ENCODE results near the gene DNMBP. TPM values are rescaled to one million over a fixed set of nuclear protein-coding genes. Genes with fewer than 3 reads are reported as not detected.
A peak's percentile ranks its signal among the peaks of the same experiment; 100 is the strongest.

DNMBP gene
- total and polyA plus RNA-seq, 2 of the 4 experiments (the other 2 are of a cell fraction), result 10.9 to 13.6 TPM

- TF ChIP-seq MXI1 (IDR thresholded peaks at IDR 0.05; ENCODE audit: borderline replicate concordance, low read depth, low read length), result no peak
- no peak for TF ChIP-seq MAZ (IDR thresholded peaks at IDR 0.05; ENCODE audit: borderline replicate concordance, low read depth, low read length)
- no peak for TF ChIP-seq FOS (IDR thresholded peaks at IDR 0.05; ENCODE audit: low read depth, low read length)
- no peak for TF ChIP-seq POLR2A (IDR thresholded peaks at IDR 0.05; ENCODE audit: low read depth, low read length)
- TF ChIP-seq RAD21 (IDR thresholded peaks at IDR 0.05; ENCODE audit: low read length), result no peak
- no peak for TF ChIP-seq USF2 (IDR thresholded peaks at IDR 0.05; ENCODE audit: low read depth, low read length)
- TF ChIP-seq RFX5 (IDR thresholded peaks at IDR 0.05; ENCODE audit: low read depth, low read length), result no peak
- no peak for TF ChIP-seq NFE2L2 (IDR thresholded peaks at IDR 0.05; ENCODE audit: low read depth, low read length)
- no peak for TF ChIP-seq CHD1 (IDR thresholded peaks at IDR 0.05; ENCODE audit: low read depth, low read length)
- no peak for TF ChIP-seq ELK1 (IDR thresholded peaks at IDR 0.05; ENCODE audit: borderline replicate concordance, low read depth, low read length)
- no peak for TF ChIP-seq SMC3 (IDR thresholded peaks at IDR 0.05; ENCODE audit: low read depth, low read length)
- TF ChIP-seq MAFK (IDR thresholded peaks at IDR 0.05; ENCODE audit: low read depth, low read length), result no peak
- no peak for TF ChIP-seq BHLHE40 (IDR thresholded peaks at IDR 0.05; ENCODE audit: low read depth, low read length)
- TF ChIP-seq RCOR1 (IDR thresholded peaks at IDR 0.05; ENCODE audit: insufficient replicate concordance, low read length), result no peak
- H3K4me3 ChIP-seq (ENCODE audit: insufficient read depth, low read depth, low read length), result no peak overlapping the region
- DNase-seq, result no peak
- no peaks in the 10 kb centered on the region for H3K36me3 ChIP-seq (ENCODE audit: control insufficient read depth, insufficient read depth, low read length)
- no peak overlapping the region for H2AK9ac ChIP-seq (replicated peaks; ENCODE audit: low read depth, low read length, poor library complexity)
- peak overlapping the region; percentile 40; the same call in 1 of the 2 replicates for H3K23ac ChIP-seq (ENCODE audit: low read depth, low read length)
- H3K9me3 ChIP-seq (ENCODE audit: control insufficient read depth, insufficient read depth, low read length), result no peaks in the 10 kb centered on the region
- H3K4me1 ChIP-seq (ENCODE audit: control insufficient read depth, insufficient read depth, low read length), result peaks cover 20% of the 10 kb centered on the region
- H3K56ac ChIP-seq (ENCODE audit: extremely low read depth, insufficient read depth, low read length), result no peak overlapping the region
- no peak overlapping the region for H3K4me2 ChIP-seq (ENCODE audit: low read depth, low read length)
- H3K14ac ChIP-seq (replicated peaks; ENCODE audit: low read depth, low read length), result no peak overlapping the region; the same call in 1 of the 2 replicates
- BruUV-seq (replicated peaks), result no TSS peak
- in situ Hi-C loops (cut with MboI; ENCODE audit: low sequenced_read_pairs), result no loop called here
- ChIA-PET CTCF (no interaction called here), POLR2A (ENCODE audit: unreplicated experiment) (interaction anchor here (0.6 kb wide), 1 partner anchor 70 kb away, joined by 3 read pairs; no protein-coding TSS in a partner anchor)
- no peak for ATAC-seq (ENCODE audit: low read depth)
- H2BK120ac ChIP-seq (ENCODE audit: low read depth, low read length), result no peak overlapping the region
- peaks cover 7% of the 10 kb centered on the region; the same call in 1 of the 2 replicates for H4K20me1 ChIP-seq (ENCODE audit: insufficient read depth, low read length)
- H4K8ac ChIP-seq (ENCODE audit: low read depth in 2 of 2, low read length in 2 of 2), result 0 out of 4 replicates have a peak overlapping the region, but pooled peaks of 1 of the 2 experiments have one; percentile 24
- dilution Hi-C loops (cut with HindIII; ENCODE audit: low sequenced_read_pairs, unreplicated experiment), result no loop called here
- no peak overlapping the region for H2AFZ ChIP-seq (replicated peaks; ENCODE audit: low read length, poor library complexity)
- H2BK5ac ChIP-seq (ENCODE audit: low read depth, low read length, poor library complexity, severe bottlenecking), result no peak overlapping the region
- no peak overlapping the region for H4K5ac ChIP-seq (ENCODE audit: low read depth, low read length)
- H4K91ac ChIP-seq (ENCODE audit: insufficient read depth, low read depth, low read length), result no peak overlapping the region
- peak overlapping the region; percentile 18; the same call in 1 of the 3 replicates for H2BK15ac ChIP-seq (ENCODE audit: low read depth, low read length)
- H2BK20ac ChIP-seq (ENCODE audit: low read depth, low read length), result 0 out of 2 replicates have a peak overlapping the region, but pooled peaks have one; percentile 14
- intact Hi-C loops (cut with micrococcal nuclease), result no loop called here
- no peak overlapping the region for H3K9ac ChIP-seq (ENCODE audit: low read depth, low read length)
- H3K27ac ChIP-seq (ENCODE audit: insufficient read depth, low read length), result no peak overlapping the region
- no CpG with 5 or more reads among the region's 6 CpGs for WGBS, 2 experiments (ENCODE audit: extremely low coverage in 2 of 2, insufficient read length in 1 of 2)
- peaks cover 14% of the 10 kb centered on the region for H3K9me1 ChIP-seq (ENCODE audit: insufficient read depth, low read length)
- peak overlapping the region; percentile 25; the same call in 1 of the 2 replicates for H3K4ac ChIP-seq (ENCODE audit: low read depth, low read length)
- H3K27me3 ChIP-seq (ENCODE audit: control insufficient read depth, insufficient read depth, low read length), result no peaks in the 10 kb centered on the region
- no peak overlapping the region for H3K18ac ChIP-seq (ENCODE audit: low read depth, low read length)
- H3K79me1 ChIP-seq (ENCODE audit: low read depth in 1 of 2, low read length in 2 of 2), result peaks cover 11 to 61% of the 10 kb centered on the region in 2 experiments
- H2AK5ac ChIP-seq (ENCODE audit: low read depth, low read length), result peak overlapping the region; percentile 73
Observed at GRCh38 chr10:99998889-99999288, 10.9 kb downstream of the DNMBP start.
